ENCODE measurements around the gene ANAPC10.

GRCh38 chr4:145107126-145107525 lies 9.1 kb upstream of the ANAPC10 start:
- TF ChIP-seq POLR2AphosphoS5 (IDR thresholded peaks at IDR 0.05; ENCODE audit: low read depth, low read length) (no peak), POLR2A (IDR thresholded peaks at IDR 0.05; ENCODE audit: borderline replicate concordance, extremely low read depth, insufficient read depth, insufficient read length) (no peak), ZBTB33 (IDR thresholded peaks at IDR 0.05; ENCODE audit: extremely low read depth, insufficient replicate concordance, low read length) (no peak), SP1 (IDR thresholded peaks at IDR 0.05; ENCODE audit: low read depth) (no peak), SIN3A (IDR thresholded peaks at IDR 0.05; ENCODE audit: low read depth) (no peak), ZFX (IDR thresholded peaks at IDR 0.05) (no peak), EGR1 (IDR thresholded peaks at IDR 0.05; ENCODE audit: low read depth) (no peak), EZH2 (IDR thresholded peaks at IDR 0.05) (no peak), CEBPB (IDR thresholded peaks at IDR 0.05; ENCODE audit: low read depth) (no peak), ATF3 (IDR thresholded peaks at IDR 0.05) (no peak), YY1 (IDR thresholded peaks at IDR 0.05; ENCODE audit: extremely low read depth, insufficient replicate concordance, low read depth, low read length) (no peak), JUND (IDR thresholded peaks at IDR 0.05) (no peak), SRF (IDR thresholded peaks at IDR 0.05; ENCODE audit: low read depth) (no peak)
- TF ChIP-seq, protein P1, sequence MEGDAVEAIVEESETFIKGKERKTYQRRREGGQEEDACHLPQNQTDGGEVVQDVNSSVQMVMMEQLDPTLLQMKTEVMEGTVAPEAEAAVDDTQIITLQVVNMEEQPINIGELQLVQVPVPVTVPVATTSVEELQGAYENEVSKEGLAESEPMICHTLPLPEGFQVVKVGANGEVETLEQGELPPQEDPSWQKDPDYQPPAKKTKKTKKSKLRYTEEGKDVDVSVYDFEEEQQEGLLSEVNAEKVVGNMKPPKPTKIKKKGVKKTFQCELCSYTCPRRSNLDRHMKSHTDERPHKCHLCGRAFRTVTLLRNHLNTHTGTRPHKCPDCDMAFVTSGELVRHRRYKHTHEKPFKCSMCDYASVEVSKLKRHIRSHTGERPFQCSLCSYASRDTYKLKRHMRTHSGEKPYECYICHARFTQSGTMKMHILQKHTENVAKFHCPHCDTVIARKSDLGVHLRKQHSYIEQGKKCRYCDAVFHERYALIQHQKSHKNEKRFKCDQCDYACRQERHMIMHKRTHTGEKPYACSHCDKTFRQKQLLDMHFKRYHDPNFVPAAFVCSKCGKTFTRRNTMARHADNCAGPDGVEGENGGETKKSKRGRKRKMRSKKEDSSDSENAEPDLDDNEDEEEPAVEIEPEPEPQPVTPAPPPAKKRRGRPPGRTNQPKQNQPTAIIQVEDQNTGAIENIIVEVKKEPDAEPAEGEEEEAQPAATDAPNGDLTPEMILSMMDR (IDR thresholded peaks at IDR 0.05 in 2 of 3, conservative IDR thresholded peaks at IDR 0.05 in 1 of 3; ENCODE audit: borderline replicate concordance in 1 of 3, insufficient read depth in 1 of 3, low read depth in 2 of 3, low read length in 2 of 3) = no peak

All from HCT116 (cell line).